HFFc6 (cell line): ENCODE measurements around the gene THRAP3. TPM values are rescaled to one million over a fixed set of nuclear protein-coding genes. Genes with fewer than 3 reads are reported as not detected.

Source experiments
- DNase-seq: peaks from one replicate; pipeline ENCODE4 v3.0.0-alpha.2; 2018
- H3K27ac Mint-ChIP-seq: 2 replicates; pipeline ENCODE4 v1.8.0; 2020; ENCODE audit warnings: mild to moderate bottlenecking, mixed read lengths
- H3K27me3 Mint-ChIP-seq: 2 replicates; pipeline ENCODE4 v1.8.0; 2021; ENCODE audit warnings: mild to moderate bottlenecking, moderate library complexity, mixed read lengths; ENCODE audit not compliant: insufficient read depth
- H3K36me3 Mint-ChIP-seq: 2 replicates; pipeline ENCODE4 v1.8.0; 2021; ENCODE audit warnings: low read depth, mixed read lengths
- H3K4me1 Mint-ChIP-seq: 2 replicates; pipeline ENCODE4 v1.8.0; 2020; ENCODE audit warnings: low read depth, mixed read lengths
- H3K4me3 Mint-ChIP-seq: 2 replicates; pipeline ENCODE4 v1.8.0; 2020; ENCODE audit warnings: mild to moderate bottlenecking, moderate library complexity, mixed read lengths
- H3K9me3 Mint-ChIP-seq: 2 replicates; pipeline ENCODE4 v1.8.0; 2020; ENCODE audit warnings: mild to moderate bottlenecking, mixed read lengths
- total RNA-seq, 6 experiments: library from RNA; stranded (reverse); fragmentation: NEBNext Ultra II Directional; extraction: Animal tissue kit (Norgen Biotek cat#: 25700); gene quantifications; 2 replicates in 1 of 6; 3 replicates in 5 of 6; pipeline ENCODE4 v1.2.3, GENCODE V29; 2021
- TF ChIP-seq, protein P1 (sequence below): fragments of 200-600 bp; sonication (generic); IDR thresholded peaks from 2 replicates; pipeline ENCODE4 v1.5.0; 2021; ENCODE audit warnings: antibody characterized with exemption, mild to moderate bottlenecking

Gene THRAP3
- total RNA-seq, 6 experiments from 2014 or later = 116 to 126 (median 121) TPM

DNA sequence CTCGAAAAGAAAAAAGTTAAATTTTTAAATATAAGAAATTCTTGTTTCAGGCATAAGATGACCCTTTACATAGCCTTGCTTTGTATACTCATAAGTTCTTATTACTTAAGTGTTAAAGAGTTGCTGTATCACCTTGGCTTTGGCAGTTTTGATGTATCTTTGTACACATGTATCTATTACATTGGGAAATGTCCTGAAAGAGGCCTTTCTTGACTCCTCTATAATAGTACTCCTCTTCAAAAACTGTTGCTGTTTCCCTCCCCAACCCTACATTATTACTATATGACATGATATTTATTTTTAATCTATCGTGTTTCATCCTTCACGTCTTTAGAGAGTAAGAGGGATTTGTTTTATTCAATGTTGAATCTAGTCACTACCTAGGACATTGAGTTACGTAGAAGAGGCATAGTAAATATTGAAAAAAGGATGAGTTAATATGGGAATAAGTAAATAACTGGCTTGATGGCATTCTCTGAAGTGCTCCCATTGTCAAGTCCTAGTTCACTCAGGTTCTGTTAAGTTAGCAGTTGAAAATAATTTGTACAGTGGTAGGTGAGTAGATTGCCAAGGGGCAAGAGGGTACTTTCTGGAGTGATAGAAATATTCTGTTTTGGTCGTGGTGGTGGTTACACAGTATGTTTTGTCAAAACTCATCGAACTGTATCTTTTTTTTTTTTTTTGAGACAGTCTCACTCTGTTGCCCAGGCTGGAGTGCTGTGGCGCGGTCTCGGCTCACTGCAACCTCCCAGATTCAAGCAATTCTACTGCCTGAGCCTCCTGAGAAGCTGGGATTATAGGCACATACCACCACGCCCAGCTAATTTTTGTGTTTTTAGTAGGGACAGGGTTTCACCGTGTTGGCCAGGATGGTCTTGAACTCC lies 8.2 kb downstream of the THRAP3 start:
- H3K27me3 Mint-ChIP-seq = no peaks in the 10 kb centered on the region
- H3K9me3 Mint-ChIP-seq = no peaks in the 10 kb centered on the region
- TF ChIP-seq, protein P1, sequence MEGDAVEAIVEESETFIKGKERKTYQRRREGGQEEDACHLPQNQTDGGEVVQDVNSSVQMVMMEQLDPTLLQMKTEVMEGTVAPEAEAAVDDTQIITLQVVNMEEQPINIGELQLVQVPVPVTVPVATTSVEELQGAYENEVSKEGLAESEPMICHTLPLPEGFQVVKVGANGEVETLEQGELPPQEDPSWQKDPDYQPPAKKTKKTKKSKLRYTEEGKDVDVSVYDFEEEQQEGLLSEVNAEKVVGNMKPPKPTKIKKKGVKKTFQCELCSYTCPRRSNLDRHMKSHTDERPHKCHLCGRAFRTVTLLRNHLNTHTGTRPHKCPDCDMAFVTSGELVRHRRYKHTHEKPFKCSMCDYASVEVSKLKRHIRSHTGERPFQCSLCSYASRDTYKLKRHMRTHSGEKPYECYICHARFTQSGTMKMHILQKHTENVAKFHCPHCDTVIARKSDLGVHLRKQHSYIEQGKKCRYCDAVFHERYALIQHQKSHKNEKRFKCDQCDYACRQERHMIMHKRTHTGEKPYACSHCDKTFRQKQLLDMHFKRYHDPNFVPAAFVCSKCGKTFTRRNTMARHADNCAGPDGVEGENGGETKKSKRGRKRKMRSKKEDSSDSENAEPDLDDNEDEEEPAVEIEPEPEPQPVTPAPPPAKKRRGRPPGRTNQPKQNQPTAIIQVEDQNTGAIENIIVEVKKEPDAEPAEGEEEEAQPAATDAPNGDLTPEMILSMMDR = no peak
- DNase-seq = no peak
- no peak overlapping the region for H3K27ac Mint-ChIP-seq
- peaks cover 8% of the 10 kb centered on the region for H3K36me3 Mint-ChIP-seq
- H3K4me1 Mint-ChIP-seq = peaks cover 29% of the 10 kb centered on the region
- H3K4me3 Mint-ChIP-seq = no peak overlapping the region

DNA sequence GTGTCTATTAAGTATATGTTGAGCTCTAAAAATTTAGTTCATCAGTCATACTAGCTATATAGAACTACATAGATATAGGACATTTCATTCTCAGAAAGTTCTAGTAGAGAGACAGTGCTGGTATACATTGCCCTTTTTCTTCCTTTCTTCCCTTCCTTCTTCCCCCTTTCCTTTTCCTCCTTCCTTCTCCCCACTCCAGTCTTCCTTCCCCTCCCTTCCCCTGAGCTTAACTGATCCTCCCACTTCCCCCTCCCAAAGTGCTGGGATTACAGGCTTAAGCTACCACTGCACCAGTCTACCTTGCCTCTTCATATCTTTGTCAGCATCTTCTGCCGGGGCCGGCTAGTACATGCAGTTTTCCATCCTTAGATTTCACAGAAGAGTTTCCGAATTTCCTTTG lies 12.1 kb downstream of the THRAP3 start:
- H3K27ac Mint-ChIP-seq = peak overlapping the region; percentile 31
- no peaks in the 10 kb centered on the region; the same call in 1 of the 2 replicates for H3K36me3 Mint-ChIP-seq
- TF ChIP-seq, protein P1 = no peak

DNA sequence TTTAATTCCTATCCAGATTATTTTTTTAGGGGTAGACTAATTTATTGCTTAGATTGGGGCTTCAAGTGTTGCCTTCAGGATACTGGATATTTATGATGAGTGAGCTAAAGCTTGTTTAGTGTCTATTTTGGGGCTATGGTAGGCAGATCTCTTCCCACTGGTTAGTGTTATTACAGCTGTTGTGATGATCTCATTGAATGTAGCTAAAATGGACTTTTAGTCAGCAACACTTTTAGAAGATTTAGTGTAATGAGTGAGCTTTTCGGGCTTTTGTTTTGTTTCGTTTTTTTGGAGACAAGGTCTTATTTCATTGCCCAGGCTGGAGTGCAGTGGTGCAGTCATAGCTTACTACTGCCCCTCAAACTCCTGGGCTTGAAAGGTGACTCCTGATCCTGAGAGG lies 14.2 kb downstream of the THRAP3 start:
- Mint-ChIP-seq H3K27ac (peak overlapping the region; percentile 68), H3K4me1 (peaks cover 26% of the 10 kb centered on the region), H3K36me3 (peaks cover 6% of the 10 kb centered on the region; the same call in 1 of the 2 replicates), H3K27me3 (no peaks in the 10 kb centered on the region), H3K9me3 (no peaks in the 10 kb centered on the region), H3K4me3 (peak overlapping the region; percentile 47; the same call in 1 of the 2 replicates)
- DNase-seq = peak; percentile 18
- TF ChIP-seq, protein P1 = no peak

More for the DNA sequence above, 12.1 kb downstream of the THRAP3 start:
- Mint-ChIP-seq H3K9me3 (no peaks in the 10 kb centered on the region), H3K4me1 (peaks cover 28% of the 10 kb centered on the region), H3K4me3 (no peak overlapping the region), H3K27me3 (no peaks in the 10 kb centered on the region)
- DNase-seq = no peak

DNA sequence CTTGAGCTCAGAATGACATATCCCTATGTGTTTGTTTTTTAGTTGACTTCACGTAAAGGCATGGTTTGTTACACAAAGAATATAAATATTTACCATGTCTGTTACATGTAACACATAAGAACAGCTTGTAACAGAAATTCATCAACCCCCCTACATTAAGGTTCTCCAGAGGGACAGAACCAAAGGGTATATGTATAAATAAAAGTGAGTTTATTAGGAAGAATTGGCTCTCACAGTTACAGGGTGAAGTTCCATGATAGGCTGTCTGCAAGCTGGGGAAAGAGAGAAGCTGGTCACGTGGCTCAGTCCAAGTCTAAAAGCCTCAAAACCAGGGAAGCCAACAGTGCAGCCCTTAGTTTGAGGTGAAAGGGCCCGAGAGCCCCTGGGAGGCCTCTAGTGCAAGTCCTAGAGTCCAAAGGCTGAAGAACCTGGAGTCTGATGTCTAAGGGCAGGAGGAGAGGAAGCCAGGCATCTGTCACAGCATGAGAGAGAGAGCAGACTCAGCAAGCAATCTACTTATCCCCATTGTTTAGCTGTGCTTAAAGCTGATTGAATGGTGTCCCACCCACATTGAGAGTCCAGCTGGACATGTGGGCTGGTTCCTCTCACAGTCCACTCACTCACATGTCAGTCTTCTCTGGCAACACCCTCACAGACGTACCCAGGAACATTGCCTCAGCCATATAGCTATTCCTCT lies 15.8 kb downstream of the THRAP3 start:
- Mint-ChIP-seq H3K27ac (peak overlapping the region; percentile 50; the same call in 1 of the 2 replicates), H3K36me3 (peaks cover 6% of the 10 kb centered on the region; the same call in 1 of the 2 replicates), H3K4me1 (peaks cover 34% of the 10 kb centered on the region), H3K4me3 (no peak overlapping the region), H3K9me3 (no peaks in the 10 kb centered on the region), H3K27me3 (no peaks in the 10 kb centered on the region)
- TF ChIP-seq, protein P1 = no peak
- DNase-seq = no peak

DNA sequence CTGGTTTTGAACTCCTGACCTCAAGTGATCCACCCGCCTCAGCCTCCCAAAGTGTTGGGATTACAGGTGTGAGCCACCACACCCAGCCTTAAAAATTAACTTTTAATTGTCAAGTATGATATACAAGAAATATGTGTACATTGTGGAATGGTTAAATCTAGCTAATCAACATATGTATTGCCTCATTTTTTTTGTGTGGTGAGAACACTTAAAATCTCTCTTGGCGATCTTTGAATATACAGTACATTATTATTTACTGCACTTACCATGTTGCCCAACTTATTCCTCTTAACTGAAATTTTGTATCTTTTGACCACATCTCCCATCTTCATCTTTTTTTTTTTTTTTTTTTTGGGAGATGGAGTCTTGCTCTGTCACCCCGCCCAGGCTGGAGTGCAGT lies 23.3 kb downstream of the THRAP3 start:
- TF ChIP-seq, protein P1 = no peak
- Mint-ChIP-seq H3K9me3 (no peaks in the 10 kb centered on the region; the same call in 1 of the 2 replicates), H3K36me3 (peaks cover 26% of the 10 kb centered on the region), H3K4me3 (no peak overlapping the region), H3K27ac (peak overlapping the region; percentile 97), H3K27me3 (no peaks in the 10 kb centered on the region), H3K4me1 (peaks cover 64% of the 10 kb centered on the region)
- DNase-seq = no peak
